Measurements from ENCODE around the gene ADCY7. TPM values are rescaled to one million over a fixed set of nuclear protein-coding genes. Genes with fewer than 3 reads are reported as not detected.

The ADCY7 gene
- total and polyA plus RNA-seq, 2 experiments from 2014 or later: 3.9 to 4.4 TPM

GRCh38 chr16:50290856-50291255 is 24.5 kb downstream of the ADCY7 start:
- no peaks in the 10 kb centered on the region for H3K4me1 ChIP-seq (ENCODE audit: insufficient read depth)
- no peaks in the 10 kb centered on the region for H3K36me3 ChIP-seq (replicated peaks; ENCODE audit: insufficient read depth, low read depth)
- H3K27me3 ChIP-seq: no peaks in the 10 kb centered on the region
- H3K9me3 ChIP-seq (ENCODE audit: low read depth): no peaks in the 10 kb centered on the region
- no peak overlapping the region for H2AFZ ChIP-seq
- 96% methylated on average over 6 of the region's 6 CpGs for WGBS (ENCODE audit: low lambda C conversion rate, missing lambda C conversion rate)
- no peak for DNase-seq (ENCODE audit: low spot score)
- no peak overlapping the region for H3K27ac ChIP-seq
- H3K79me2 ChIP-seq: no peaks in the 10 kb centered on the region
- no peak overlapping the region for H3K4me2 ChIP-seq
- H3K9me2 ChIP-seq (replicated peaks; ENCODE audit: insufficient read depth): no peaks in the 10 kb centered on the region
- TF ChIP-seq EZH2 (IDR thresholded peaks at IDR 0.05; ENCODE audit: borderline replicate concordance) (no peak), CTCF (IDR thresholded peaks at IDR 0.05; ENCODE audit: poor library complexity) (no peak), EZH2phosphoT487 (IDR thresholded peaks at IDR 0.05; ENCODE audit: low read depth, severe bottlenecking, unreplicated experiment) (no peak)
- no peaks in the 10 kb centered on the region for H4K20me1 ChIP-seq (ENCODE audit: insufficient read depth, poor library complexity, severe bottlenecking)
- no peak overlapping the region for H3K4me3 ChIP-seq

- Histone ChIP-seq H3K27ac (no peak overlapping the region), H3K27me3 (no peaks in the 10 kb centered on the region), H3K36me3 (replicated peaks; ENCODE audit: insufficient read depth, low read depth) (no peaks in the 10 kb centered on the region), H3K4me2 (no peak overlapping the region), H2AFZ (no peak overlapping the region), H3K9me3 (ENCODE audit: low read depth) (no peaks in the 10 kb centered on the region), H3K79me2 (no peaks in the 10 kb centered on the region), H3K4me1 (ENCODE audit: insufficient read depth) (no peaks in the 10 kb centered on the region), H3K9me2 (replicated peaks; ENCODE audit: insufficient read depth) (no peaks in the 10 kb centered on the region), H4K20me1 (ENCODE audit: insufficient read depth, poor library complexity, severe bottlenecking) (no peaks in the 10 kb centered on the region), H3K4me3 (no peak overlapping the region)
- 87% methylated on average over 26 of the region's 26 CpGs for WGBS (ENCODE audit: low lambda C conversion rate, missing lambda C conversion rate)
- TF ChIP-seq EZH2phosphoT487 (IDR thresholded peaks at IDR 0.05; ENCODE audit: low read depth, severe bottlenecking, unreplicated experiment) (no peak), EZH2 (IDR thresholded peaks at IDR 0.05; ENCODE audit: borderline replicate concordance) (no peak), CTCF (IDR thresholded peaks at IDR 0.05; ENCODE audit: poor library complexity) (no peak)
- no peak for DNase-seq (ENCODE audit: low spot score)
These were observed 25.6 kb downstream of the ADCY7 start for GRCh38 chr16:50291719-50292565.

GRCh38 chr16:50292566-50292948 is 26.2 kb downstream of the ADCY7 start:
- Histone ChIP-seq H3K27ac (no peak overlapping the region), H3K79me2 (no peaks in the 10 kb centered on the region), H3K9me3 (ENCODE audit: low read depth) (no peaks in the 10 kb centered on the region), H4K20me1 (ENCODE audit: insufficient read depth, poor library complexity, severe bottlenecking) (no peaks in the 10 kb centered on the region), H3K4me3 (no peak overlapping the region), H3K9me2 (replicated peaks; ENCODE audit: insufficient read depth) (no peaks in the 10 kb centered on the region), H3K4me2 (no peak overlapping the region), H3K27me3 (no peaks in the 10 kb centered on the region), H3K36me3 (replicated peaks; ENCODE audit: insufficient read depth, low read depth) (no peaks in the 10 kb centered on the region), H2AFZ (no peak overlapping the region), H3K4me1 (ENCODE audit: insufficient read depth) (no peaks in the 10 kb centered on the region)
- TF ChIP-seq CTCF (IDR thresholded peaks at IDR 0.05; ENCODE audit: poor library complexity): no peak
- no peak for TF ChIP-seq EZH2phosphoT487 (IDR thresholded peaks at IDR 0.05; ENCODE audit: low read depth, severe bottlenecking, unreplicated experiment)
- TF ChIP-seq EZH2 (IDR thresholded peaks at IDR 0.05; ENCODE audit: borderline replicate concordance): no peak
- WGBS (ENCODE audit: low lambda C conversion rate, missing lambda C conversion rate): 96% methylated on average over 12 of the region's 12 CpGs
- DNase-seq (ENCODE audit: low spot score): no peak
